Measurements from ENCODE around the gene ZNF627. TPM values are rescaled to one million over a fixed set of nuclear protein-coding genes. Genes with fewer than 3 reads are reported as not detected.
A peak's percentile ranks its signal among the peaks of the same experiment; 100 is the strongest.
"Not testable (repeated sequence)": the region's sequence is repeated elsewhere in the genome, so short reads cannot be mapped to it uniquely, and the experiment has no call there.

ZNF627 gene
- polyA plus RNA-seq, 2 donors, result 2.5 to 3.0 TPM

- H3K4me1 ChIP-seq (ENCODE audit: control insufficient read depth in 2 of 2, insufficient read depth in 2 of 2, low read length in 1 of 2), result peaks cover 0 to 3% of the 10 kb centered on the region in 2 donors
- no peak overlapping the region for H3K27ac ChIP-seq (ENCODE audit: low read depth in 2 of 2, low read length in 1 of 2)
- H3K36me3 ChIP-seq (ENCODE audit: control insufficient read depth in 2 of 2, insufficient read depth in 2 of 2, low read length in 1 of 2), result peaks cover 11 to 34% of the 10 kb centered on the region in 2 donors
- no peaks in the 10 kb centered on the region for H3K27me3 ChIP-seq (ENCODE audit: control insufficient read depth in 1 of 2, insufficient read depth in 2 of 2, low read length in 2 of 2)
- H3K9me3 ChIP-seq (ENCODE audit: control insufficient read depth in 2 of 2, insufficient read depth in 1 of 2, low read depth in 1 of 2, low read length in 1 of 2), result no peaks in the 10 kb centered on the region
- 68 to 77% methylated on average over 4 of the region's 4 CpGs for WGBS, 2 donors
- no peak overlapping the region for H3K4me3 ChIP-seq (ENCODE audit: low read depth in 1 of 2, low read length in 2 of 2)
These were observed 40.5 kb upstream of the ZNF627 start for GRCh38 chr19:11556634-11557420.

GRCh38 chr19:11558881-11559828 lies 38.1 kb upstream of the ZNF627 start, which contains the start of gene ELOF1:
ELOF1 (minus strand) TSS chr19:11559230; CDS start chr19:11554347, 4,883 bp downstream.
- peaks cover 0 to 3% of the 10 kb centered on the region in 2 donors for H3K4me1 ChIP-seq (ENCODE audit: control insufficient read depth in 2 of 2, insufficient read depth in 2 of 2, low read length in 1 of 2)
- no peaks in the 10 kb centered on the region for H3K9me3 ChIP-seq (ENCODE audit: control insufficient read depth in 2 of 2, insufficient read depth in 1 of 2, low read depth in 1 of 2, low read length in 1 of 2)
- no peaks in the 10 kb centered on the region for H3K27me3 ChIP-seq (ENCODE audit: control insufficient read depth in 1 of 2, insufficient read depth in 2 of 2, low read length in 2 of 2)
- H3K4me3 ChIP-seq (ENCODE audit: low read depth in 1 of 2, low read length in 2 of 2), result peak within 1 kb of the TSS; percentile 87 to 92
- peaks cover 8 to 12% of the 10 kb centered on the region in 2 donors for H3K36me3 ChIP-seq (ENCODE audit: control insufficient read depth in 2 of 2, insufficient read depth in 2 of 2, low read length in 1 of 2)
- H3K27ac ChIP-seq (ENCODE audit: low read depth in 2 of 2, low read length in 1 of 2), result peak within 1 kb of the TSS; percentile 83 to 87
- 3 to 4% methylated on average over 57 of the region's 57 CpGs for WGBS, 2 donors

DNA sequence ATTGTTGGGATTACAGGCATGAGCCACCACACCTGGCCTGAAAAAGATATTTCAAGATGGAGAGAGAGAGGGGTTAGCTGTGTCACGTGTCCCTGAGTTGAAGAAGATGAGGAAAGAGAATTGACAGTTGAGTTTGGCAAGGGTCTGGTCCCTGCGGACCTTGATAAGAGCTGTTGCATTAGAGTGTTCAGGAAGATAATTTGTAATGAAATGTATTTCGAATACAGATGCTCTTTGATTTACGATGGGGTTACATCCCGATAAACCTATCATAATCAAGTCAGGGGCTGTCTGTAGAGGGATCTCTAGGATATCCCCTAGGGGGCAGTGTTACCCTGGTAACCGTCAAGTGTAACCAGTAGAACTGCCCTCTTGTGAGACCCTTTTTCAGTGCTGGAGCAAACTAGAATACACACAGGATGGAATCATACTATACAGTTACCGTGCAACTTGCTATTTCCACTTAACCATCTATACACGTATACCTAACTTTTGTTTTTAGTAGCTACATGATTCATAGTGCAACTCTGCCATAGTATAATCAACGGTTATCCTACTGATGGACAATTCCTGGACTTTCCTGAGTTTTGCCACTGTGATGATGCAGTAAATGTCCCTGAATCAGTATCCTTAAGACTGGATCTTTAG lies 36.8 kb upstream of the ZNF627 start:
- H3K9me3 ChIP-seq (ENCODE audit: control insufficient read depth in 2 of 2, insufficient read depth in 1 of 2, low read depth in 1 of 2, low read length in 1 of 2), result no peaks in the 10 kb centered on the region
- H3K27ac ChIP-seq (ENCODE audit: low read depth in 2 of 2, low read length in 1 of 2), result no peak overlapping the region
- H3K4me1 ChIP-seq (ENCODE audit: control insufficient read depth in 2 of 2, insufficient read depth in 2 of 2, low read length in 1 of 2), result peaks cover 0 to 3% of the 10 kb centered on the region in 2 donors
- H3K4me3 ChIP-seq (ENCODE audit: low read depth in 1 of 2, low read length in 2 of 2), result no peak overlapping the region
- no peaks in the 10 kb centered on the region for H3K27me3 ChIP-seq (ENCODE audit: control insufficient read depth in 1 of 2, insufficient read depth in 2 of 2, low read length in 2 of 2)
- 12 to 13% methylated on average over 9 of the region's 9 CpGs for WGBS, 2 donors
- peaks cover 3 to 5% of the 10 kb centered on the region in 2 donors for H3K36me3 ChIP-seq (ENCODE audit: control insufficient read depth in 2 of 2, insufficient read depth in 2 of 2, low read length in 1 of 2)

- no peaks in the 10 kb centered on the region for H3K27me3 ChIP-seq (ENCODE audit: control insufficient read depth in 1 of 2, insufficient read depth in 2 of 2, low read length in 2 of 2)
- WGBS, 2 donors, result 88% methylated on average over 8 of the region's 8 CpGs
These were observed 33.8 kb upstream of the ZNF627 start for GRCh38 chr19:11563532-11563931.

DNA sequence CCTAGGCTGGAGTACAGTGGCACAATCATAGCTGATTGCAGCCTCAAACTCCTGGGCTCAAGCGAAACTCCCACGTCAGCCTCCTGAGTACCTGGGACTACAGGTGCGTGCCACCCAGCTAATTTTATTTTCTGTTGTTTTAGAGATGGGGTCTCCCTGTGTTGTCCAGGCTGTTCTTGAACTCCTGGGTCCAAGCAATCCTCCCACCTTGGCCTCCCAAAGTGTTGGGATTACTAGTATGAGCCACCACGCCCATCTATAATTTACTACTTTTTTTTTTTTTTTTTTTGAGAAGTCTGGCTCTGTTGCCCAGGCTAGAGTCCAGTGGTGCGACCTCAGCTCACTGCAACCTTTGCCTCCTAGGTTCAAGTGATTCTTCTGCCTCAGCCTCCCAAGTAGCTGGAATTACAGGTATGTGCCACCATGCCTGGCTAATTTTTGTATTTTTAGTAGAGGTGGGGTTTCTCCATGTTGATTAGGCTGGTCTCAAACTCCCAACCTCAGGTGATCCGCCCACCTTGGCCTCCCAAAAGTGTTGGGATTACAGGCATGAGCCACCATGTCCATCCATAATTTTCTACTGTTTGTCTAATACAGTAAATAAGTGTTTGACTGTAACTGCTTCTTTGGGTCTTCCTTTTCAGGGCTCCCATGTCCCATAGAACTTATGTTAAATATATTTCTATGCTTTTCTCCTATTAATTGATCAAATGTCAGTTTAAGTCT lies 33.0 kb upstream of the ZNF627 start:
- H3K4me1 ChIP-seq (ENCODE audit: control insufficient read depth in 2 of 2, insufficient read depth in 2 of 2, low read length in 1 of 2); H3K4me3 ChIP-seq (ENCODE audit: low read depth in 1 of 2, low read length in 2 of 2); H3K9me3 ChIP-seq (ENCODE audit: control insufficient read depth in 2 of 2, insufficient read depth in 1 of 2, low read depth in 1 of 2, low read length in 1 of 2); H3K36me3 ChIP-seq (ENCODE audit: control insufficient read depth in 2 of 2, insufficient read depth in 2 of 2, low read length in 1 of 2); H3K27me3 ChIP-seq (ENCODE audit: control insufficient read depth in 1 of 2, insufficient read depth in 2 of 2, low read length in 2 of 2); H3K27ac ChIP-seq (ENCODE audit: low read depth in 2 of 2, low read length in 1 of 2): not testable (repeated sequence)
- 92 to 96% methylated on average over 6 of the region's 6 CpGs for WGBS, 2 donors

More at GRCh38 chr19:11563532-11563931, 33.8 kb upstream of the ZNF627 start:
- Histone ChIP-seq H3K9me3 (ENCODE audit: control insufficient read depth in 2 of 2, insufficient read depth in 1 of 2, low read depth in 1 of 2, low read length in 1 of 2) (no peaks in the 10 kb centered on the region), H3K36me3 (ENCODE audit: control insufficient read depth in 2 of 2, insufficient read depth in 2 of 2, low read length in 1 of 2) (no peaks in the 10 kb centered on the region), H3K4me3 (ENCODE audit: low read depth in 1 of 2, low read length in 2 of 2) (no peak overlapping the region), H3K4me1 (ENCODE audit: control insufficient read depth in 2 of 2, insufficient read depth in 2 of 2, low read length in 1 of 2) (no peaks in the 10 kb centered on the region), H3K27ac (ENCODE audit: low read depth in 2 of 2, low read length in 1 of 2) (no peak overlapping the region)

DNA sequence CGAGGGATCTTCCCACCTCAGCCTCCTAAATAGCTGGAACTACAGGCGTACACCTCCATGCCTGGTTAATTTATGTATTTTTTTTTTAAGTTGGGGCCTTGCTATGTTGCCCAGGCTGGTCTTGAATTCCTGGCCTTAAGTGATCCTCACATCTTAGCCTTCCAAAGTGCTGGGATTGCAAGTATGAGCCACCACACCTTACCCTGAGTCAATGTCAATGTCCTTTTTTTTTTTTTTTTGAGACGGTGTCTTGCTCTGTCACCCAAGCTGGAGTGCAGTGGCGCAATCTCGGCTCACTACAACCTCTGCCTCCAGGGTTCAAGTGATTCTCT lies 31.7 kb upstream of the ZNF627 start:
- H3K27me3 ChIP-seq (ENCODE audit: control insufficient read depth in 1 of 2, insufficient read depth in 2 of 2, low read length in 2 of 2); H3K4me3 ChIP-seq (ENCODE audit: low read depth in 1 of 2, low read length in 2 of 2); H3K36me3 ChIP-seq (ENCODE audit: control insufficient read depth in 2 of 2, insufficient read depth in 2 of 2, low read length in 1 of 2); H3K9me3 ChIP-seq (ENCODE audit: control insufficient read depth in 2 of 2, insufficient read depth in 1 of 2, low read depth in 1 of 2, low read length in 1 of 2); H3K27ac ChIP-seq (ENCODE audit: low read depth in 2 of 2, low read length in 1 of 2); H3K4me1 ChIP-seq (ENCODE audit: control insufficient read depth in 2 of 2, insufficient read depth in 2 of 2, low read length in 1 of 2): not testable (repeated sequence)
- 87 to 89% methylated on average over 5 of the region's 5 CpGs for WGBS, 2 donors

GRCh38 chr19:11566164-11566563 lies 31.1 kb upstream of the ZNF627 start:
- H3K27me3 ChIP-seq (ENCODE audit: control insufficient read depth in 1 of 2, insufficient read depth in 2 of 2, low read length in 2 of 2), result no peaks in the 10 kb centered on the region
- no peaks in the 10 kb centered on the region for H3K36me3 ChIP-seq (ENCODE audit: control insufficient read depth in 2 of 2, insufficient read depth in 2 of 2, low read length in 1 of 2)
- 70 to 74% methylated on average over 2 of the region's 2 CpGs for WGBS, 2 donors
- H3K9me3 ChIP-seq (ENCODE audit: control insufficient read depth in 2 of 2, insufficient read depth in 1 of 2, low read depth in 1 of 2, low read length in 1 of 2), result no peaks in the 10 kb centered on the region
- H3K4me1 ChIP-seq (ENCODE audit: control insufficient read depth in 2 of 2, insufficient read depth in 2 of 2, low read length in 1 of 2), result no peaks in the 10 kb centered on the region
- no peak overlapping the region for H3K4me3 ChIP-seq (ENCODE audit: low read depth in 1 of 2, low read length in 2 of 2)
- H3K27ac ChIP-seq (ENCODE audit: low read depth in 2 of 2, low read length in 1 of 2), result no peak overlapping the region

DNA sequence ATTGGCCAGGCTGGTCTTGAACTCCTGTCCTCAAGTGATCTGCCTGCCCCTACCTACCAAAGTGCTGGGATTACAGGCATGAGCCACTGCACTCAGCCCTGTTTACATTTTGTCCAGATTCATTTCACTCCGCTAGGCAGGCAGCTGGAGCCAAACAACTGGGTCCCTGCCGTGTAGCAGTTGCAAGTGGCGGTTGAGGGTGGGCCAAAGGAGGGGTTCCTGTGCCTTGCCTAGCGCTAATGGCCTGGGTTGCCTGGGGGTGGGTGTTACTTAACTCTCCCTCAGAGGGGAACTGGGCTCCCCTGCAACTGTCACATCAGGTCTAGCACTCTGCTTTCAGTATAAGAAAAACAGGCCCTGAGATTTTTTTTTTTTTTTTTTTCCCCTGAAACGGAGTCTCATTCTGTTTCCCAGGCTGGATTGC lies 27.2 kb upstream of the ZNF627 start:
- no peak overlapping the region for H3K4me3 ChIP-seq (ENCODE audit: low read depth in 1 of 2, low read length in 2 of 2)
- 68 to 69% methylated on average over 5 of the region's 5 CpGs for WGBS, 2 donors
- no peaks in the 10 kb centered on the region for H3K9me3 ChIP-seq (ENCODE audit: control insufficient read depth in 2 of 2, insufficient read depth in 1 of 2, low read depth in 1 of 2, low read length in 1 of 2)
- peaks cover 0 to 2% of the 10 kb centered on the region in 2 donors for H3K36me3 ChIP-seq (ENCODE audit: control insufficient read depth in 2 of 2, insufficient read depth in 2 of 2, low read length in 1 of 2)
- H3K27me3 ChIP-seq (ENCODE audit: control insufficient read depth in 1 of 2, insufficient read depth in 2 of 2, low read length in 2 of 2), result no peaks in the 10 kb centered on the region
- H3K27ac ChIP-seq (ENCODE audit: low read depth in 2 of 2, low read length in 1 of 2), result no peak overlapping the region
- H3K4me1 ChIP-seq (ENCODE audit: control insufficient read depth in 2 of 2, insufficient read depth in 2 of 2, low read length in 1 of 2), result no peaks in the 10 kb centered on the region

DNA sequence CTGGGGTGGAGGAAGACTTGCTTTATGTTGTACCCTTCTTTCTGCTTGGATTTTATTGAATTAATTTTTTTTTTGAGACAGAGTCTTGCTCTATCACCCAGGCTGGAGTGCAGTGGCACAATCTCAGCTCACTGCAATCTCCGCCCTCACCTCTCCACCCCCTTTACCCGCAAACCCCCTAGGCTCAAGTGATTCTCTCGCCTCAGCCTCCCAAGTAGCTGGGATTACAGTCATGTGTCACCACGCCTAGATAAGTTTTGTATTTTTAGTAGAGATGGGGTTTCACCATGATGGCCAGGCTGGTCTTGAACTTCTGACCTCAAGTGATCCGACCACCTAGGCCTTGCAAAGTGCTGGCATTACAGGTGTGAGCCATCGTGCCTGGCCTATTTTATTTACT lies 23.9 kb upstream of the ZNF627 start:
- WGBS, 2 donors, result 74 to 77% methylated on average over 6 of the region's 6 CpGs
- H3K9me3 ChIP-seq (ENCODE audit: control insufficient read depth in 2 of 2, insufficient read depth in 1 of 2, low read depth in 1 of 2, low read length in 1 of 2); H3K36me3 ChIP-seq (ENCODE audit: control insufficient read depth in 2 of 2, insufficient read depth in 2 of 2, low read length in 1 of 2); H3K27me3 ChIP-seq (ENCODE audit: control insufficient read depth in 1 of 2, insufficient read depth in 2 of 2, low read length in 2 of 2); H3K4me3 ChIP-seq (ENCODE audit: low read depth in 1 of 2, low read length in 2 of 2); H3K27ac ChIP-seq (ENCODE audit: low read depth in 2 of 2, low read length in 1 of 2): not testable (repeated sequence)
- H3K4me1 ChIP-seq (ENCODE audit: control insufficient read depth in 2 of 2, insufficient read depth in 2 of 2, low read length in 1 of 2), result peaks cover 0 to 15% of the 10 kb centered on the region in 2 donors

All from esophagus (tissue), 2 donors.